Fibroblast of the aortic adventitia (primary cell): ENCODE measurements around the gene CDK5RAP3. TPM values are rescaled to one million over a fixed set of nuclear protein-coding genes. Genes with fewer than 3 reads are reported as not detected.

ENCODE experiments used
- DNase-seq: peaks from one replicate; pipeline ENCODE4 v3.0.0-alpha.2; 2010; ENCODE audit warnings: low read depth
- H3K4me3 ChIP-seq: 2 replicates; pipeline ENCODE4 v1.5.1; 2011; ENCODE audit warnings: low read depth, mild to moderate bottlenecking, control low read depth, low read length, moderate library complexity
- CTCF ChIP-seq: IDR thresholded peaks from 2 replicates; pipeline ENCODE4 v1.5.1; 2011; ENCODE audit warnings: mild to moderate bottlenecking, low read length, control low read depth, inconsistent platforms; ENCODE audit not compliant: insufficient read depth
- total RNA-seq: library from RNA; depleted of rRNA; stranded (reverse); fragments of >200 nt; gene quantifications from 2 replicates; pipeline ENCODE4 v1.2.3, GENCODE V29; 2012; ENCODE audit warnings: low replicate concordance

Gene CDK5RAP3
- total RNA-seq, 1 donor: 49.5 TPM

- H3K4me3 ChIP-seq: no peak overlapping the region
- DNase-seq: no peak
- TF ChIP-seq CTCF: no peak
Observed at GRCh38 chr17:48028736-48029135, 57.8 kb downstream of the CDK5RAP3 start.

GRCh38 chr17:48030531-48030930 lies 59.6 kb downstream of the CDK5RAP3 start:
- TF ChIP-seq CTCF: no peak
- DNase-seq: peak; percentile 76

More at GRCh38 chr17:48030531-48030930, 59.6 kb downstream of the CDK5RAP3 start:
- no peak overlapping the region for H3K4me3 ChIP-seq

Other genes starting within 250 kb of the CDK5RAP3 start
- not detected in 2 replicates for gene TBX21, start 237.9 kb upstream of the CDK5RAP3 start, total RNA-seq
- 4.6 and 6.1 TPM in 2 replicates for gene OSBPL7, start 149.3 kb upstream of the CDK5RAP3 start, total RNA-seq
- 5.8 and 28.0 TPM in 2 replicates for gene MRPL10, start 139.6 kb upstream of the CDK5RAP3 start, total RNA-seq
- gene LRRC46, start 139.4 kb upstream of the CDK5RAP3 start, total RNA-seq: 0.16 TPM in 1 of 2 replicates, not detected in the other
- gene SCRN2, start 129.8 kb upstream of the CDK5RAP3 start, total RNA-seq: 14.7 and 20.7 TPM in 2 replicates
- gene SP6, start 120.0 kb upstream of the CDK5RAP3 start, total RNA-seq: 0.09 TPM in 1 of 2 replicates, not detected in the other
- 0.08 and 3.7 TPM in 2 replicates for gene SP2, start 74.9 kb upstream of the CDK5RAP3 start, total RNA-seq
- 44.9 and 198 TPM in 2 replicates for gene PNPO, start 29.5 kb upstream of the CDK5RAP3 start, total RNA-seq
- gene PRR15L, start 13.2 kb upstream of the CDK5RAP3 start, total RNA-seq: not detected in 2 replicates
- 80.5 and 292 TPM in 2 replicates for gene COPZ2, start 66.7 kb downstream of the CDK5RAP3 start, total RNA-seq
- gene NFE2L1, start 77.2 kb downstream of the CDK5RAP3 start, total RNA-seq: 103 and 413 TPM in 2 replicates
- gene CBX1, start 130.4 kb downstream of the CDK5RAP3 start, total RNA-seq: 49.2 and 59.7 TPM in 2 replicates
- gene SNX11, start 136.7 kb downstream of the CDK5RAP3 start, total RNA-seq: 4.7 and 11.5 TPM in 2 replicates